NB4 (cell line): Measurements from ENCODE around the gene B3GLCT.

Source experiments
- CTCF ChIP-seq: IDR thresholded peaks from one replicate; pipeline ENCODE4 v1.5.1; 2012; ENCODE audit warnings: low read depth, low read length
- MAX ChIP-seq: IDR thresholded peaks from 2 replicates; pipeline ENCODE4 v1.6.1; 2011; ENCODE audit warnings: low read depth, low read length
- MYC ChIP-seq: IDR thresholded peaks from 2 replicates; pipeline ENCODE4 v1.6.1; 2011; ENCODE audit warnings: low read depth, low read length
- POLR2A ChIP-seq: IDR thresholded peaks from 2 replicates; pipeline ENCODE4 v1.6.1; 2011; ENCODE audit warnings: mild to moderate bottlenecking; ENCODE audit not compliant: insufficient read length; ENCODE audit errors: extremely low read depth

GRCh38 chr13:31328549-31329235, 128.9 kb downstream of the B3GLCT start:
- no peak for TF ChIP-seq CTCF
- no peak for TF ChIP-seq POLR2A
- TF ChIP-seq MAX, result no peak
- no peak for TF ChIP-seq MYC
